ENCODE data around the gene TINAG.
A peak's percentile ranks its signal among the peaks of the same experiment; 100 is the strongest.

TINAG gene

DNA sequence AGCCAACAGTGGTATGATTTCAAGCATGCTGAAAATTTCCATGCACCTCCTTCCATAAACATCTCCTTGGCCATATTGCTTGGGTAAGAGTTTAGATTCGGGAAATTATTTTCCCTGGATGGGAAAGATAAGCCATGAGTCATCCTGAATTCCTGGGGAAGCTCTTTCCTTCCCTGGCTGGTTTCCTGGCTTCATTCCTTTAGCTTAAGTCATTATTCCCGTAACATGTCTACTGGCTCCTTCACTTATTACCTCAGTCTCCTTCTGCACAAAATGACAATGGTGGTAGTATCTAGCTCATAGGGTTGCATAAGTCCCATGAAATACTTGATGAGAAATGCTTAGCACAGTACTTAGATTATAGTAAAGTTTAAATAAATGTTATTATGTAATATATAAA is 27.6 kb downstream of the TINAG start:
- DNase-seq (ENCODE audit: low read depth): peak; percentile 97
- TF ChIP-seq, protein P1, sequence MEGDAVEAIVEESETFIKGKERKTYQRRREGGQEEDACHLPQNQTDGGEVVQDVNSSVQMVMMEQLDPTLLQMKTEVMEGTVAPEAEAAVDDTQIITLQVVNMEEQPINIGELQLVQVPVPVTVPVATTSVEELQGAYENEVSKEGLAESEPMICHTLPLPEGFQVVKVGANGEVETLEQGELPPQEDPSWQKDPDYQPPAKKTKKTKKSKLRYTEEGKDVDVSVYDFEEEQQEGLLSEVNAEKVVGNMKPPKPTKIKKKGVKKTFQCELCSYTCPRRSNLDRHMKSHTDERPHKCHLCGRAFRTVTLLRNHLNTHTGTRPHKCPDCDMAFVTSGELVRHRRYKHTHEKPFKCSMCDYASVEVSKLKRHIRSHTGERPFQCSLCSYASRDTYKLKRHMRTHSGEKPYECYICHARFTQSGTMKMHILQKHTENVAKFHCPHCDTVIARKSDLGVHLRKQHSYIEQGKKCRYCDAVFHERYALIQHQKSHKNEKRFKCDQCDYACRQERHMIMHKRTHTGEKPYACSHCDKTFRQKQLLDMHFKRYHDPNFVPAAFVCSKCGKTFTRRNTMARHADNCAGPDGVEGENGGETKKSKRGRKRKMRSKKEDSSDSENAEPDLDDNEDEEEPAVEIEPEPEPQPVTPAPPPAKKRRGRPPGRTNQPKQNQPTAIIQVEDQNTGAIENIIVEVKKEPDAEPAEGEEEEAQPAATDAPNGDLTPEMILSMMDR (IDR thresholded peaks at IDR 0.05; ENCODE audit: insufficient read depth, low read depth, low read length, missing control alignments): no peak
- H3K4me3 ChIP-seq (ENCODE audit: low read length): no peak overlapping the region

DNA sequence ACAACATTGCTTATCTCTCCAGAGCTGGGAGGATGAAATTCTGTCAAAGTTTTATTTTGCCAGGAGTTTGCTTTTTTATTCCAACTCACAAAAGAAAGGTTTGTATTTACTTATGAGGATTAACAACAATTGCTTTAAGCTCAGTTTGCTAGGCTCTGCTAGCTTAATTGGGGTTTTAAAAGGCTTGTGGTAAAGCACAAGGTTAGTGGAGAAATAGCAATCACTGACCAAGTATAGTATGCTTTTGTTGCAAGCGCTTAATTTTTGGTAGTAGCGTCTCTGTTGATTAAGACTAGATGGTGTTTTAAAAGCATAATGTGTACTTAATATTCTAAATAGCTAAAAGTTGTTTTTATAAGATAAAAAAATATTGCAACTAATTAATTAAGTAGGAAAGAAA is 45.7 kb downstream of the TINAG start:
- DNase-seq (ENCODE audit: low read depth): no peak
- TF ChIP-seq, protein P1 (IDR thresholded peaks at IDR 0.05; ENCODE audit: insufficient read depth, low read depth, low read length, missing control alignments): no peak
- H3K4me3 ChIP-seq (ENCODE audit: low read length): no peak overlapping the region

DNA sequence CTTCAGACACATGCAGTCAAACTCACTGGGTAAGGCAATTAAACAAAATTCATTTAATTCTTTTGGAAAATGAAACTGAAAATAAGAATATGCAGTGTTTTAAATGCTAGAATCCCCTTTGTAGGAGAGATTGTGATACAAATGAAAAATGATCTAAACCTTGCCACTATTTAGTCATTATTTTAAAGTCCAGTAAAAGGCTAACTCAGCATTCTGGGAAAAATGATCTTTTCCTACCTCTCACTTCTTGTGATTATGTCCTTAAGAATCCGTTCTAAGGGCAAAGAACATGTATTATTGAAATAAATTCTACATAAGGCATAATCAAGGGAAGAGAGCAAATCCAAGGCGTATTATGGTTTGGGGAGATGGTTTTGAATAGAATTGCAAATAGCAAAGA is 46.4 kb downstream of the TINAG start:
- TF ChIP-seq, protein P1 (IDR thresholded peaks at IDR 0.05; ENCODE audit: insufficient read depth, low read depth, low read length, missing control alignments): no peak
- H3K4me3 ChIP-seq (ENCODE audit: low read length): no peak overlapping the region
- DNase-seq (ENCODE audit: low read depth): no peak

DNA sequence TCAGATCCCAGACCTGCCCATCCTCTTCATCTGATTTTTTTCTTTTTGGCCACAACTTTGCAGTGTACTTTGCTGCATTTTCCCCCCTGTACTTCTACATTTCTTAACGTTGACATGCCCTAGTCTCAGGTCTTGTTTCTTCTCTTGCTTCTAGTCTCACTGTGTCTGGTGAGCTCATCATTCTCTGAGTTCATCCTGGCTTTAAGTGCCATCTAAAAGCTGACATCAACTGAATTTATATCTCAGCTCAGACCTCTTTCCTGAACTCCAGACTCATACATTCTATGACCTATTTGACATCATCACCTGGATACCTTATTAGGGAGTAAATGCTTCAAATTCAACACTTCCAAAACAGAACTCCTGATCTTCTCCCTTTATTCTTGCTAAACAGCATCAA is 48.9 kb downstream of the TINAG start:
- DNase-seq (ENCODE audit: low read depth): no peak
- TF ChIP-seq, protein P1 (IDR thresholded peaks at IDR 0.05; ENCODE audit: insufficient read depth, low read depth, low read length, missing control alignments): no peak

DNA sequence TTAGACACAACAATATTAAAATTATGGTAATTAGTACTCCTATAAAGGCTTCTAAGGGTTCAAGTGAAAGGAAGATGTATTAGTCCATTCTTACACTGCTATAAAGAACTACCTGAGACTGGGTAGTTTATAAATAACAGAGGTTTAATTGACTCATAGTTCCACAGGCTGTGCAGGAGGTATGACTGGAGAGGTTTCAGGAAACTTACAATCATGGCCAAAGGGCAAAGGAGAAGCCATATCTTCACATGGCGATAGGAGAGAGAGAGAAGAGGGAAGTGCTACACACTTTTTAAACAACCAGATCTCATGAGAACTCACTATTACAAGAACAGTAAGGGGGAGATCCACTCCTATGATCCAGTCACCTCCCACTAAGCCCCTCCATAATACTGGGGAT is 52.9 kb downstream of the TINAG start:
- no peak overlapping the region for H3K4me3 ChIP-seq (ENCODE audit: low read length)
- TF ChIP-seq, protein P1 (IDR thresholded peaks at IDR 0.05; ENCODE audit: insufficient read depth, low read depth, low read length, missing control alignments): no peak
- peak; percentile 61 for DNase-seq (ENCODE audit: low read depth)

More for the DNA sequence above, 48.9 kb downstream of the TINAG start:
- no peak overlapping the region for H3K4me3 ChIP-seq (ENCODE audit: low read length)

DNA sequence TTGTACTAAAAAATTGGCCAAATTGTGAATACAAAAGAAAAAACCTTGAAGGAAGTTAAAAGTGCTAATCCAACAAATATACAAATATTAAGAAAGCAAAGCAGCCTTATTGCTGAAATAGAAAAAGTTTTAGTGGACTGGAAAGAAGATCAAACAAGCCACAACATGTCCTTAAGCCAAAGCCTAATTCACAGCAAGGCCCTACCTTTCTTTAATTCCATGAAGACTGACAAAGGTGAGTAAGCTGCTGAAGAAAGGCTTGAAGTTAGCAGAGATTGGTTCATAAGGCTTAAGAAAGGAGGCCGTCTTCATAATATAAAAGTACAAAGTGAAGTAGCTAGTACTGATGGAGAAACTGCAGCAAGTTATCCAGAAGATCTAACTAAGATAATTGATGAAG is 53.5 kb downstream of the TINAG start:
- DNase-seq (ENCODE audit: low read depth): peak; percentile 81
- H3K4me3 ChIP-seq (ENCODE audit: low read length): no peak overlapping the region
- TF ChIP-seq, protein P1 (IDR thresholded peaks at IDR 0.05; ENCODE audit: insufficient read depth, low read depth, low read length, missing control alignments): no peak

DNA sequence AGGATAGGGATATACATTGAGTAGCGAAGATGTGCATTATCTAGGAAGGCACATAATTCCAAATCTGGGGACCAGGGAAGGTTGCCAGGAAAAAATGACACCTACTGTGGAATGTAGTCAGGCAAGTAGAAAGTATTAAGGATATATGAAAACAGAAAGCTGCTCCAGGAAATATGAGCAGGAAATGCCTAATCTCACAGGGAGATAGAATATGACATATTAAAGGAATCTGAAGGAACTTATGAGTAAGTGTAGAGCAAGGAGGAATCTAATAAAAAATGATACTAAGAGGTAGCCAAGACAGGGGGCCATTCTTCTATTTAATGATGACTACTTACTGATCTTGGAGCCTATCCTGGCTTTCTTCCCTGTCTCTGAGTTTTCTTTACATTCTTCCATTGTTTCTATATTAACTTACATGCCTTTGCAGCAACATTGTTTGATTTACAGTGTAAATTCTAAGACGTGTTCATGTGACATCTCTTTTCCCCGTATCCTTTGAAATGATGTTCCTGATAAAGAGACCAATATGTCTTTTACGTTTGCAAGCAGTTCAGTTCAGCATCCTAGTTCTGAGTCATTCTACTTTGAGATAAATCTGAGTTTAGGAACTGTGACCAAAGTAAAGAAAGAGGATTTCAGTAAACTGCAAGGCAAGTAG is 58.6 kb downstream of the TINAG start:
- TF ChIP-seq, protein P1 (IDR thresholded peaks at IDR 0.05; ENCODE audit: insufficient read depth, low read depth, low read length, missing control alignments): no peak
- DNase-seq (ENCODE audit: low read depth): peak; percentile 59
- no peak overlapping the region for H3K4me3 ChIP-seq (ENCODE audit: low read length)
